K562 (cell line): ENCODE results near the gene SLC4A1. TPM values are rescaled to one million over a fixed set of nuclear protein-coding genes. Genes with fewer than 3 reads are reported as not detected.

Source experiments
- ATAC-seq: fragments of 200-7000 bp; cut with Tn5 transposase; 3 replicates; pipeline ENCODE4 v1.9.1; 2020; ENCODE audit warnings: moderate library complexity
- BruUV-seq: library from RNA; stranded (reverse); fragments of 400-500 nt; replicated peaks from 2 replicates; lab custom pipeline; 2021; lab: Mats Ljungman, UMichigan
- CTCF ChIA-PET: fragments of 300-600 bp; formaldehyde crosslinking; extraction: SDS; loops from one replicate; lab custom pipeline; 2021; ENCODE audit warnings: low intra/inter-chr PET ratio; lab: Yijun Ruan, JAX
- POLR2A ChIA-PET: fragments of 300-600, 350-650 bp; sonication (Branson Sonifier 250); formaldehyde crosslinking; extraction: SDS; loops from one replicate; lab custom pipeline; 2021; ENCODE audit warnings: antibody characterized with exemption, inconsistent platforms; lab: Yijun Ruan, JAX
- DNase-seq, 4 experiments: peaks; one replicate each; pipeline versions ENCODE4 v3.0.0 to v3.0.0-alpha.2; 2011 to 2018; ENCODE audit warnings: low spot score in 3 of 4, mixed read lengths in 3 of 4; ENCODE audit errors: extremely low read depth in 1 of 4
- FAIRE-seq: peaks from 2 replicates; lab custom pipeline; 2011; peaks lifted over from hg19 to GRCh38; lab: Jason Lieb, UNC
- H2AFZ ChIP-seq: 2 replicates; pipeline ENCODE4 v1.6.0; 2011; ENCODE audit warnings: low read depth, low read length, control low read depth, inconsistent platforms
- H3K27ac ChIP-seq: fragments of 200-600 bp; 3 replicates; pipeline ENCODE4 v1.8.0; 2011; ENCODE audit warnings: low read depth, mild to moderate bottlenecking, control low read depth, inconsistent platforms, low read length, moderate library complexity, mixed read lengths; ENCODE audit errors: extremely low read depth
- H3K27me3 ChIP-seq, 2 experiments: fragments of 300-600 bp in 1 of 2; 2 replicates in 1 of 2; 3 replicates in 1 of 2; pipeline versions ENCODE4 v1.6.0 to v1.8.0; 2011; ENCODE audit warnings: inconsistent platforms in 2 of 2, low read length in 2 of 2, mild to moderate bottlenecking in 1 of 2, mixed read lengths in 1 of 2, moderate library complexity in 1 of 2; ENCODE audit not compliant: control insufficient read depth in 2 of 2, insufficient read depth in 2 of 2
- H3K36me3 ChIP-seq: fragments of 300-600 bp; 3 replicates; pipeline ENCODE4 v1.8.0; 2011; ENCODE audit warnings: mild to moderate bottlenecking, low read length, inconsistent platforms; ENCODE audit not compliant: control insufficient read depth, insufficient read depth
- H3K4me1 ChIP-seq, 2 experiments: fragments of 200-600 bp in 1 of 2; replicated peaks in 1 of 2; 2 replicates in 1 of 2; 3 replicates in 1 of 2; pipeline versions ENCODE4 v1.5.1 to v1.8.0; 2011; ENCODE audit warnings: inconsistent platforms in 2 of 2, low read length in 2 of 2, mild to moderate bottlenecking in 1 of 2, mixed read lengths in 1 of 2, moderate library complexity in 1 of 2; ENCODE audit not compliant: control insufficient read depth in 2 of 2, insufficient read depth in 2 of 2
- H3K4me2 ChIP-seq: 2 replicates; pipeline ENCODE4 v1.6.1; 2011; ENCODE audit warnings: low read length, control low read depth, inconsistent platforms, mixed read lengths; ENCODE audit not compliant: insufficient read depth
- H3K4me3 ChIP-seq: fragments of 200-600 bp; sonication (generic), shearing (Covaris generic); 2 replicates; pipeline ENCODE4 v1.5.1; 2016; ENCODE audit warnings: control low read depth, inconsistent platforms
- H3K79me2 ChIP-seq: fragments of 200-600 bp; 3 replicates; pipeline ENCODE4 v1.8.0; 2011; ENCODE audit warnings: low read length, inconsistent platforms; ENCODE audit not compliant: control insufficient read depth, insufficient read depth
- H3K9ac ChIP-seq, 2 experiments: 2 replicates each; pipeline versions ENCODE4 v1.6.0 to v1.6.1; 2011; ENCODE audit warnings: low read depth in 2 of 2, low read length in 2 of 2, control low read depth in 1 of 2, inconsistent platforms in 1 of 2, mild to moderate bottlenecking in 1 of 2, mixed read lengths in 1 of 2; ENCODE audit not compliant: insufficient read depth in 1 of 2
- H3K9me1 ChIP-seq: one replicate; pipeline ENCODE4 v1.6.0; 2011; ENCODE audit warnings: inconsistent platforms, mild to moderate bottlenecking, low read length, moderate library complexity; ENCODE audit not compliant: control insufficient read depth, insufficient read depth
- H3K9me3 ChIP-seq: replicated peaks from 2 replicates; pipeline ENCODE4 v1.5.1; 2011; ENCODE audit warnings: low read depth, low read length, inconsistent platforms; ENCODE audit not compliant: control insufficient read depth, insufficient read depth
- H4K20me1 ChIP-seq: replicated peaks from 2 replicates; pipeline ENCODE4 v1.6.1; 2011; ENCODE audit warnings: low read length, inconsistent platforms, mixed read lengths; ENCODE audit not compliant: control insufficient read depth, insufficient read depth
- CCAR2 ChIP-seq: fragments of 200-400 bp; formaldehyde crosslinking; IDR thresholded peaks from 2 replicates; pipeline ENCODE4 v1.6.1; 2017; ENCODE audit warnings: mild to moderate bottlenecking, low read depth, low read length
- CTCF ChIP-seq, 3 experiments: IDR thresholded peaks in 2 of 3; conservative IDR thresholded peaks in 1 of 3; 2 replicates each; pipeline ENCODE4 v1.5.1; 2011 to 2012; ENCODE audit warnings: low read length in 3 of 3, mild to moderate bottlenecking in 3 of 3, control low read depth in 2 of 3, improper control_type of control experiment in 1 of 3, inconsistent platforms in 1 of 3, low read depth in 1 of 3, mixed read lengths in 1 of 3, moderate library complexity in 1 of 3; ENCODE audit not compliant: insufficient read depth in 2 of 3
- MXI1 ChIP-seq: IDR thresholded peaks from 2 replicates; pipeline ENCODE4 v1.6.1; 2011; ENCODE audit warnings: low read depth, mild to moderate bottlenecking, improper control_type of control experiment, low read length
- THRA ChIP-seq: fragments of 450-650 bp; IDR thresholded peaks from 2 replicates; pipeline ENCODE4 v1.6.1; 2017; ENCODE audit warnings: mild to moderate bottlenecking, moderate library complexity
- YY1 ChIP-seq, 3 experiments: IDR thresholded peaks; 2 replicates each; pipeline ENCODE4 v1.6.1; 2011; ENCODE audit warnings: low read length in 2 of 3, mild to moderate bottlenecking in 2 of 3, moderate library complexity in 2 of 3, borderline replicate concordance in 1 of 3, control low read depth in 1 of 3, low read depth in 1 of 3; ENCODE audit not compliant: insufficient read depth in 3 of 3, insufficient replicate concordance in 2 of 3, control insufficient read depth in 1 of 3, insufficient read length in 1 of 3; ENCODE audit errors: extremely low read depth in 1 of 3
- ZKSCAN3 ChIP-seq: fragments of 250-450 bp; sonication (Bioruptor Pico); IDR thresholded peaks from 2 replicates; pipeline ENCODE4 v1.4.0; 2020
- WGBS: fragments of 100-300 bp; shearing (Covaris generic); methylation state at CpG from one replicate; pipeline ENCODE4 v1.1.6; 2016; ENCODE audit warnings: low coverage, mixed read lengths; ENCODE audit not compliant: insufficient coverage; ENCODE audit errors: missing lambda C conversion rate; 5-methylcytosine and 5-hydroxymethylcytosine counted together
- in situ Hi-C: fragments of 300-500 bp; cut with MboI; formaldehyde crosslinking; loops from 4 replicates; pipeline ENCODE4 v1.15.0; 2018; ENCODE audit warnings: inconsistent platforms, mixed read lengths
- intact Hi-C: fragments of 100-400 bp; cut with micrococcal nuclease; formaldehyde crosslinking; loops from 2 replicates; pipeline ENCODE4 v1.14.2; 2022
- polyA plus RNA-seq, 8 experiments: library from polyadenylated mRNA; depleted of rRNA in 4 of 8; stranded (reverse) in 5 of 8; unstranded in 3 of 8; fragments of >200 nt; fragmentation: Nextera tagmentation in 2 of 8; fragmentation: Illumina TruSeq in 1 of 8; extraction: Ambion mirVana in 2 of 8; extraction: Trizol in 1 of 8; gene quantifications; 2 replicates each; pipeline versions ENCODE4 v1.2.1 to v1.2.3, GENCODE V29; 2011 to 2014; ENCODE audit warnings: inconsistent platforms in 1 of 8, missing spikeins in 1 of 8
- total RNA-seq, 7 experiments: library from RNA; depleted of rRNA in 6 of 7; stranded (reverse); fragments of >200 nt in 6 of 7; fragmentation: Illumina TruSeq in 2 of 7; extraction: Trizol in 2 of 7; gene quantifications; 2 replicates each; pipeline versions ENCODE4 v1.2.1 to v1.2.3, GENCODE V29; 2011 to 2021; ENCODE audit warnings: low replicate concordance in 1 of 7
- TF ChIP-seq, protein P1 (sequence below): fragments of 450-650 bp; IDR thresholded peaks from 2 replicates; pipeline ENCODE4 v1.6.1; 2018; ENCODE audit warnings: mild to moderate bottlenecking, low read depth; ENCODE audit not compliant: partially characterized antibody

Gene SLC4A1
- total and polyA plus RNA-seq, 9 of the 15 experiments (the other 6 are each of a cell fraction or from before 2014, with no cell fraction given), result 0.14 to 1.00 (median 0.53) TPM

GRCh38 chr17:44218344-44219107 is 49.4 kb downstream of the SLC4A1 start (continued):
- TF ChIP-seq CTCF (IDR thresholded peaks at IDR 0.05 in 2 of 3, conservative IDR thresholded peaks at IDR 0.05 in 1 of 3; ENCODE audit: insufficient read depth in 2 of 3, low read depth in 1 of 3, low read length in 3 of 3), result peak; percentile 43 to 74 (median 62); a peak in 5 of 6 replicates

DNA sequence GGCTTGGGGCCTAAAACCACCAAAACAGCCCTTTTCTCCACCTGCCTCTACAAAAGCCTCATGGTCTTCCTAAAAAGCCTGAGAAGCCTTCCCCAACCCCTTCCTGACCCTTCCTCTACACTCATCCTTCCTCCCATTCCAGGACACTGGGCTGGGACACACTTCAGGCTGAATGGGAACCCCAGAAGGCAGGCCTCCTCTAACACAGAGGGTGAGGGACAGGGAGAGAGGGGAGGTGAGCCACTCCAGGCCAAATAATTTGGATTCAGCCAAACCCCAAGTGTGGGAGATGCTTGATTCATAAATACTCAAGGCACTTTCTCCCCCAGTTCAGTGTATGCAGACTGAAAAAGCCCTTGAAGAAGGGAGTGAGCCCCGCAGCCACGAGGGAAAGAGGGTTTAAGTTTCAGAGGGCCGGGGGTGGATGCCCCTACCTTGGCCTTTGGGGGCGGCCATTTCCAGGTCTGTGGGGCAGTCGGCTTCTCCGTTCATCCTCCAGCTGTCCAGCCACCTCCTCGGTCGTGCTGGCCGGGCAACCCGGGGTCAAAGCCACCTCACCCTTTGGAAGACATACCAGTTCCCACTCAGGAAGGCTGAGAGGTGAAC is 50.1 kb downstream of the SLC4A1 start:
- H3K4me1 ChIP-seq, result peaks cover 16 to 39% of the 10 kb centered on the region in 2 experiments
- ChIA-PET POLR2A (interaction anchor here (0.6 to 1.6 kb wide), 5 partner anchors 10 to 233 kb away, joined by 3 to 5 read pairs (median 3); no protein-coding TSS in a partner anchor), CTCF (no interaction called here)
- in situ Hi-C loops (no loop called here), intact Hi-C loops (no loop called here)
- H3K4me2 ChIP-seq, result peak overlapping the region; percentile 95
- no peaks in the 10 kb centered on the region for H3K27me3 ChIP-seq
- WGBS, result under 1% methylated on average over 10 of the region's 10 CpGs
- H3K79me2 ChIP-seq, result peaks cover 47% of the 10 kb centered on the region
- peaks cover 51% of the 10 kb centered on the region for H3K36me3 ChIP-seq
- peak overlapping the region; percentile 96 to 99 for H3K9ac ChIP-seq
- peak overlapping the region; percentile 22 for H2AFZ ChIP-seq
- H3K9me3 ChIP-seq, result no peaks in the 10 kb centered on the region
- no peaks in the 10 kb centered on the region for H4K20me1 ChIP-seq
- H3K27ac ChIP-seq, result peak overlapping the region; percentile 79
- no peak; the same call in 2 of the 3 replicates for ATAC-seq
- BruUV-seq, result TSS peak; percentile 34
- no peaks in the 10 kb centered on the region for H3K9me1 ChIP-seq
- FAIRE-seq, result no peak
- peak overlapping the region; percentile 83 for H3K4me3 ChIP-seq
- DNase-seq, result peak in 1 of 4 experiments; percentile 36
- TF ChIP-seq THRA, result no peak
- TF ChIP-seq ZKSCAN3, result no peak
- no peak for TF ChIP-seq CCAR2
- TF ChIP-seq, protein P1, sequence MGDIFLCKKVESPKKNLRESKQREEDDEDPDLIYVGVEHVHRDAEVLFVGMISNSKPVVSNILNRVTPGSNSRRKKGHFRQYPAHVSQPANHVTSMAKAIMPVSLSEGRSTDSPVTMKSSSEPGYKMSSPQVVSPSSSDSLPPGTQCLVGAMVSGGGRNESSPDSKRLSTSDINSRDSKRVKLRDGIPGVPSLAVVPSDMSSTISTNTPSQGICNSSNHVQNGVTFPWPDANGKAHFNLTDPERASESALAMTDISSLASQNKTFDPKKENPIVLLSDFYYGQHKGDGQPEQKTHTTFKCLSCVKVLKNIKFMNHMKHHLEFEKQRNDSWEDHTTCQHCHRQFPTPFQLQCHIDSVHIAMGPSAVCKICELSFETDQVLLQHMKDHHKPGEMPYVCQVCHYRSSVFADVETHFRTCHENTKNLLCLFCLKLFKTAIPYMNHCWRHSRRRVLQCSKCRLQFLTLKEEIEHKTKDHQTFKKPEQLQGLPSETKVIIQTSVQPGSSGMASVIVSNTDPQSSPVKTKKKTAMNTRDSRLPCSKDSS, result no peak
- no peak for TF ChIP-seq MXI1
- TF ChIP-seq YY1 (IDR thresholded peaks at IDR 0.05; ENCODE audit: borderline replicate concordance in 1 of 3, control insufficient read depth in 1 of 3, extremely low read depth in 1 of 3, insufficient read depth in 3 of 3, insufficient read length in 1 of 3, insufficient replicate concordance in 2 of 3, low read depth in 1 of 3, low read length in 2 of 3), result peak in 1 of 3 experiments; percentile 71
